AG04450 (cell line): ENCODE measurements around the gene DEFB115. TPM values are rescaled to one million over a fixed set of nuclear protein-coding genes. Genes with fewer than 3 reads are reported as not detected.
"Not testable (repeated sequence)": the region's sequence is repeated elsewhere in the genome, so short reads cannot be mapped to it uniquely, and the experiment has no call there.

Experiments used
- CTCF ChIA-PET: fragments of 300-600, 350-600 bp; formaldehyde crosslinking; extraction: SDS; loops from one replicate; lab custom pipeline; 2022; ENCODE audit warnings: antibody characterized with exemption, inconsistent platforms; lab: Charles Lee
- POLR2A ChIA-PET: fragments of 350-600 bp; formaldehyde crosslinking; extraction: SDS; loops from one replicate; lab custom pipeline; 2021; ENCODE audit warnings: antibody characterized with exemption, inconsistent platforms; lab: Yijun Ruan, JAX
- DNase-seq: peaks from one replicate; pipeline ENCODE4 v3.0.0-alpha.2; 2011; ENCODE audit warnings: low read depth, low spot score
- H3K27ac ChIP-seq: one replicate; pipeline ENCODE4 v1.5.1; 2012; ENCODE audit warnings: low read depth, low read length, control low read depth
- H3K27me3 ChIP-seq: one replicate; pipeline ENCODE4 v1.6.0; 2012; ENCODE audit warnings: low read length; ENCODE audit not compliant: control insufficient read depth, insufficient read depth
- H3K4me3 ChIP-seq: 2 replicates; pipeline ENCODE4 v1.5.1; 2011; ENCODE audit warnings: mild to moderate bottlenecking, low read depth, low read length, control low read depth
- H3K9me3 ChIP-seq: 2 replicates; pipeline ENCODE4 v1.5.1; 2012; ENCODE audit warnings: low read length; ENCODE audit not compliant: control insufficient read depth, insufficient read depth
- CTCF ChIP-seq: IDR thresholded peaks from 2 replicates; pipeline ENCODE4 v1.5.1; 2011; ENCODE audit warnings: low read depth, low read length, control low read depth, inconsistent platforms
- polyA plus RNA-seq: library from polyadenylated mRNA; depleted of rRNA; stranded (reverse); fragments of >200 nt; gene quantifications from 2 replicates; pipeline ENCODE4 v1.2.3, GENCODE V29; 2011; rRNA removed

DEFB115 gene
- polyA plus RNA-seq, 1 experiment: not detected

- H3K9me3 ChIP-seq: peaks cover 17% of the 10 kb centered on the region; the same call in 1 of the 2 replicates
- H3K27me3 ChIP-seq: no peaks in the 10 kb centered on the region
- no peak overlapping the region for H3K27ac ChIP-seq
- ChIA-PET POLR2A (no interaction called here), CTCF (no interaction called here)
- no peak for DNase-seq
- H3K4me3 ChIP-seq: no peak overlapping the region
- no peak for TF ChIP-seq CTCF
Observed at GRCh38 chr20:31260326-31260932, 3.0 kb downstream of the DEFB115 start.

- no peak overlapping the region for H3K4me3 ChIP-seq
- ChIA-PET CTCF (no interaction called here), POLR2A (no interaction called here)
- H3K27me3 ChIP-seq: no peaks in the 10 kb centered on the region
- no peak for TF ChIP-seq CTCF
- no peak for DNase-seq
- no peak overlapping the region for H3K27ac ChIP-seq
- H3K9me3 ChIP-seq: peaks cover 48% of the 10 kb centered on the region
Observed at GRCh38 chr20:31274441-31274840, 17.0 kb downstream of the DEFB115 start.

GRCh38 chr20:31278178-31278577, 20.7 kb downstream of the DEFB115 start:
- TF ChIP-seq CTCF: no peak
- ChIA-PET CTCF (no interaction called here), POLR2A (no interaction called here)
- Histone ChIP-seq H3K27ac (no peak overlapping the region), H3K27me3 (no peaks in the 10 kb centered on the region), H3K4me3 (no peak overlapping the region), H3K9me3 (peaks cover 31% of the 10 kb centered on the region)
- no peak for DNase-seq

- H3K27me3 ChIP-seq, CTCF ChIA-PET, H3K27ac ChIP-seq, H3K4me3 ChIP-seq, DNase-seq, POLR2A ChIA-PET: not testable (repeated sequence)
- H3K9me3 ChIP-seq: peaks cover 10% of the 10 kb centered on the region
Observed at GRCh38 chr20:31284964-31285363, 27.5 kb downstream of the DEFB115 start.

GRCh38 chr20:31308535-31309162, 51.2 kb downstream of the DEFB115 start, which contains the start of gene DEFB116:
Gene DEFB116 (minus strand): TSS chr20:31308585. CDS start chr20:31308585, 0 bp downstream.
- POLR2A ChIA-PET: no interaction called here
- CTCF ChIA-PET: no interaction called here
- no peak for DNase-seq
- no peaks in the 10 kb centered on the region for H3K27me3 ChIP-seq
- TF ChIP-seq CTCF: no peak
- H3K4me3 ChIP-seq: no peak within 1 kb of the TSS
- H3K27ac ChIP-seq: no peak within 1 kb of the TSS
- H3K9me3 ChIP-seq: no peaks in the 10 kb centered on the region

Other genes with a start within 250 kb of the DEFB115 start
- not detected in 2 replicates for gene DEFB116, start 50.9 kb downstream of the DEFB115 start, polyA plus RNA-seq
- gene DEFB118, start 110.9 kb downstream of the DEFB115 start, polyA plus RNA-seq: not detected in 2 replicates
- gene DEFB119, start 132.9 kb downstream of the DEFB115 start, polyA plus RNA-seq: not detected in 2 replicates
- gene DEFB121, start 148.6 kb downstream of the DEFB115 start, polyA plus RNA-seq: not detected in 2 replicates
- gene DEFB123, start 183.0 kb downstream of the DEFB115 start, polyA plus RNA-seq: not detected in 2 replicates
- not detected in 2 replicates for gene DEFB124, start 217.5 kb downstream of the DEFB115 start, polyA plus RNA-seq
- gene REM1, start 217.6 kb downstream of the DEFB115 start, polyA plus RNA-seq: not detected in 2 replicates